GM21717 (cell line): ENCODE results near the gene DIP2B.
"Not testable (repeated sequence)": the region's sequence is repeated elsewhere in the genome, so short reads cannot be mapped to it uniquely, and the experiment has no call there.

Source experiments
- ATAC-seq: cut with Tn5 transposase; IDR thresholded peaks from one replicate; pipeline ENCODE4 v1.9.1; 2021; ENCODE audit warnings: mild to moderate bottlenecking, moderate library complexity; ENCODE audit not compliant: unreplicated experiment

Gene DIP2B

GRCh38 chr12:50763639-50764285 is 259.0 kb downstream of the DIP2B start, which contains the start of gene ATF1:
ATF1 (plus strand) TSS chr12:50764101; CDS start chr12:50780146, 16,045 bp downstream.
- peak; percentile 73 for ATAC-seq

DNA sequence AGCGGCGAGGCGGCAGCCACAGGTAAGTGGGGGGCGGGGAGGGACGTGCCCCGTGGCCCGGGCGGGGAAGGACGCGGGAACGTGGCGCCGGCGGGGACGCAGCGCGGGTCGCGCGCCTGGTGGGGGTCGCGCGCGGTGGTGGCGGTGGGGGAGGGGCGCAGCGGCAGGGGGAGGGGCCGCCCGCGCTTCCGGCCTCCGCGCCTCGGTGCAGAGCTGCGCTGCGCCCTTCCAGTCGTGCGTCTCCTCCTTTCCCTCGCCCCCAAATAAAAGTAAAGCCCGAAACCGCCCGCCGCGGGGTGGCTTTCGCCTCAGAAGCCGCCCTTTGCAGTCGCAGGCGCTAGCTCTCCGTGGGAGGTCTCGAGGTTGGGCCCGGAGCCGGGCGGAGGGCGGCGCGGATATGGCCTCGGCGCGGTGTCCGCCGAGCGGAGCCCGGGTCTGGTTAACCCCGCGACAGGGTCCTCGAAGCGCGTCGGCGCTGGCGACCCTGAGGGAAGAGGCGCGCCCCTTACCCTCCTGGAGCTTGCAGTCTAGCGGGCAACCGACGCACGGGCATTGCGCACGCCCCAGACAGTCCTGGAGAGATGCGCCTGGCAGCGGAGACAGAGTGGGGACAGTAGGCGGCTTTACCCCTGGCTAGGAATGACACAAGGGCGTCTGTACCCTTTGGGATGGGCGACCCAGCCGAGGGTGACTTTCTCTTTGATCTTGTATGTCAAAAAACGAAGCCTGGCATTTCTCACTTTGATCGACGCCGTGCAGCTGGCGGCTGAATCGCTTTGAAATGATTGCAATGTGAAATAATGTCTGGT is 259.7 kb downstream of the DIP2B start:
- ATAC-seq, result peak; percentile 35

DNA sequence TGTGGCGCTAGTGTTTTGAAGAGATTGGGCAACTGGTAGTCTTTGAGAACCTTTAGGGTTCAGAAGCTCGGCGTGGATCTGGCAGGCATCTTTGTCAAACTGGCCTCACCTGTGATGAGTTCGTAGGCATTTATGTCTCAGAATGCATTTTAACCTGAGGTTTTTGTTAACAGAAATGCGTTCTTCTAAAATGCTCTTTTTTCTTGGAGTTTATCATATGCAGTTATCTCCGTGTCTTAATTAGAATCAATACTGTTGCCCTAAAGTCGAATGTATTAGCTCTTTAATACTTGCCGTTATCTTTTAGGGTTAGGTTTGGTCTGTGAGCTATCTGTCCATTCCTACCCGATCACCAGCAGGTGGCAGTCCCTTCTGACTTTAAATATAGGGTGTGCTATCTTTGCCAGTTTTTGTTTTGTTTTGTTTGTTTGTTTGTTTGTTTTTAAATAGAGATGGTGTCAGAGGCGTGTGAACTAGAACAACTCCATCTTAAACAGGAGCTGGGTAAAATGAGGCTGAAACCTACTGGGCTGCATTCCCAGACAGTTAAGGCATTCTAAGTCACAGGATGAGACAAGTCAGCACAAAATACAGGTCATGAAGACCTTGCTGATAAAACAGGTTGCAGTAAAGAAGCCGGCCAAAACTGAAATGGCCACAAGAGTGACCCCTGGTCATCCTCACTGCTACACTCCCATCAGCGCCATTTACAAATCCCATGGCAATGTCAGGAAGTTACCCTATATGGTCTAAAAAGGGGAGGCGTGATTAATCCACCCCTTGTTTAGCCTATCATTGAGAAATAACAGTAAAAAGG is 260.5 kb downstream of the DIP2B start:
- ATAC-seq, result peak; percentile 40

DNA sequence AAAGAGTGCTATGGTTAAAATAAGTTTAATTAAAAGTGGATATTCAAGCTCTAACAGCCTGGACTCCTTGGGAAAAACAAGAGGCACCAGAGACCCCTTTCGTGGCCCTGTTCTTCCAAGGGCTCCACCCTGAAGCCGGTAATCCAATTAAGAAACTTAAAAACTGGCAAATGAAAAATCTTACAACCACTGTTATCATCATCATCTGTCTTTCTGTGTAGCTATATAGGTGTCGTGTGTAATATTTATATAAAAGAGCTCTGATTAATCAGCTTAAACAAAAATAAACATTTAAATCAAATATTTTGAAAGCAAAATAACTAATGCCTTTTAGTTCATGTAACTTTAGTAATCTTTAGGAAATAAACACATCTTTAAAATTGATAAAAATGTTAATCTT is 263.6 kb downstream of the DIP2B start:
- ATAC-seq, result no peak

GRCh38 chr12:50768813-50769212 is 264.0 kb downstream of the DIP2B start:
- not testable (repeated sequence) for ATAC-seq

GRCh38 chr12:50771409-50771808 is 266.6 kb downstream of the DIP2B start:
- no peak for ATAC-seq

GRCh38 chr12:50772470-50772869 is 267.7 kb downstream of the DIP2B start:
- no peak for ATAC-seq

- ATAC-seq, result no peak
Observed at GRCh38 chr12:50772877-50773276, 268.1 kb downstream of the DIP2B start.

GRCh38 chr12:50775251-50775650 is 270.5 kb downstream of the DIP2B start:
- ATAC-seq, result no peak

GRCh38 chr12:50776749-50777728 is 272.3 kb downstream of the DIP2B start:
- no peak for ATAC-seq

GRCh38 chr12:50778663-50779590 is 274.1 kb downstream of the DIP2B start:
- ATAC-seq, result no peak

- no peak for ATAC-seq
Observed at GRCh38 chr12:50780013-50780412, 275.2 kb downstream of the DIP2B start.

DNA sequence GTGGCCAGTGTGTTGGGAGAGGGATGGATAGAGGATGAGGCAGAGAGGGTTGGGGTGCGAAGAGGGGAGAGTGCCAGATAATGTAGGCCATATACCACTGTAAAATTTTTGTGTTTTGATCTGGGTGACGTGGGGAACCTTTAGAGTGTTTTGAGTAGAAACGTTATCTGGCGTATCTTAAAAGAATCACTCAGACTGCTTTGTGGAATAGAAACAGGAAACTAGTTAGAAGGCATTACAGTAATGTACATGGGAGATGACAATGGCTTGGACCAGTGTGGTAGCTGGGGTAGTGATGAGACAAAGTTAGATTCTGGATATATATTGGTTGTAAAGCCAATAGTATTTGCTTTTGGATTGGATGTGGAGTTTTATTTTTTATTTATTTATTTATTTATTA is 279.7 kb downstream of the DIP2B start:
- no peak for ATAC-seq

DNA sequence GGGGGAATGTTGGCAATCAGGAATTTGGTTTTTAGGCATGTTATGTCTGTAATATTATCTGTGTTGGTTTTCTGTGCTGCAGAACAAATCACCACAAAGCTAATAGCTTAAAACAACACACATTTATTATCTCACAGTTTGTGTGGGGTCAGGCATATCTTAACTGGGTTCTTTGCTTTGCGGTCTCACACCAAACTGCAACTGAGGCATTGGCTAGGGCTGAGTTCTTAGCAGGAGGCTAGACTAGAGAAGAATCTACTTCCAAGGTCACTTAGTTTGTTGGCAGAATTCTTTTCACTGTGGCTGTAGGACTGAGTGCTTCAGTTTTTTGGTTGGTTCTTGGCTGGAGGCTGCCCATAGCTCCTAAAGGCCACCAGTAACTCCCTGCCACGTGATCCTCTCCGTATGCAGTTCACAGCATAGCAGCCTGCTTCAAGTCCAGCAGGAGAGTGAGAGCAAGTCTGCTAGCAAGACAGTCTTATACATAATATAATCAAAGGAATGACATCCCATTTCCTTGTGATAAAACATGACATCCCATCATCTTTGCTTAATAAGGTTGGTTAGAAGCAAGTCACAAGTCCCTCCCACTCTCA is 280.7 kb downstream of the DIP2B start:
- ATAC-seq, result no peak

DNA sequence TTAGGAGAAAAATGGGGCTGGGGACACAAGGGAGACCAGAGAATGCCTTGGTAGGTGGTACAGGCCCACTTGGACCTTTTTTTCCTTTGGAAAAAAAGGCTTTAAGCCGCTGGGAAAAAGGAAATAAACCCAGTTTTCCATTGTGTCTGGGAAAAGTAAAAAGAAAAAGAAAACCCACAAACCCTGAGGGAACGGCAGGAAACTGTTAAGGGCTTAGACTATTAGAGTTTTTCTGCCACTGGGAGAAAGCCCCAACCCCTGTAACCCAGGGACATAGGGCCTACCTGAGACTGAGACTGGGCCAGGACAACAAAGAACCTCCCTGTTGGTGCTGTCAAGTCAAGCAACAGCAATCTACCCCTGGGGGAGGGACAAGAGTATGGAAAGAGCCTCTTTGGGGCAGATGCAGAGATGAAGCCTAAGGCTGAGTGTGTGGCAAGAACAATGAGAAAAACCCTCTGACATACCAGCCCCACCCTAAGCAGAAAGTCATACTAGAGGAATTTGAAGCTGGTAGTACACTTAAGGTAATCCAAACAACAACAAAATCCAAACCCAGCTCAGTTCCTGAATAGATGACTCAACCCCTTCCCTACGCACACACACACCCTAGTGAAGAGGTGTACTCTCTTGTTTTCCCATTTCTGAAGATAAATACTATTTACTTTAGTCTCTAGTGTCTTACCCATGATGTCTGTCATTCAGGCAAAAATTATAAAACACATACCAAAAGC is 281.9 kb downstream of the DIP2B start:
- ATAC-seq, result no peak

DNA sequence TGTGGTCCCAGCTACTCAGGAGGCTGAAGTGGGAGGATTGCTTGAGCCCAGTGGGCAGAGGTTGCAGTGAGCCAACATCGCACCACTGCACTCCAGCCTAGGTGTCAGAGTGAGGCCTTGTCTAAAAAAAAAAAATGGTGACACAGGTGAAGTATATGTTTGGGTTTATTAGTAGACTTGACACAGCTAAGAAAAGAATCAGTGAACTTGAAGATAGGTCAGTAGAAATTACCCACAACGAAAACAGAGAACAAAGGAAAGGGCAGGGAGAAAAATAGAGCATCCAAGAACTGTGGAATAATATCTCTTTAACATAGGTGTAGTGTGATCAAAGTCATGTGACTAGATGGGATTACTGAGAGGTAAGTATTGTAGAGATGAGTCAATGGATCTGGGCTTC is 282.8 kb downstream of the DIP2B start:
- ATAC-seq, result no peak

GRCh38 chr12:50788561-50788960 is 283.8 kb downstream of the DIP2B start:
- no peak for ATAC-seq

- no peak for ATAC-seq
Observed at GRCh38 chr12:50790081-50790480, 285.3 kb downstream of the DIP2B start.
